SH-SY5Y (cell line): ENCODE measurements around the gene CASK.

ENCODE experiments used
- GATA2 ChIP-seq: IDR thresholded peaks from 2 replicates; pipeline ENCODE4 v1.6.1; 2011; ENCODE audit warnings: mild to moderate bottlenecking, low read depth, low read length
- GATA3 ChIP-seq: IDR thresholded peaks from 2 replicates; pipeline ENCODE4 v1.6.1; 2011; ENCODE audit warnings: low read depth, mild to moderate bottlenecking, low read length, moderate library complexity

DNA sequence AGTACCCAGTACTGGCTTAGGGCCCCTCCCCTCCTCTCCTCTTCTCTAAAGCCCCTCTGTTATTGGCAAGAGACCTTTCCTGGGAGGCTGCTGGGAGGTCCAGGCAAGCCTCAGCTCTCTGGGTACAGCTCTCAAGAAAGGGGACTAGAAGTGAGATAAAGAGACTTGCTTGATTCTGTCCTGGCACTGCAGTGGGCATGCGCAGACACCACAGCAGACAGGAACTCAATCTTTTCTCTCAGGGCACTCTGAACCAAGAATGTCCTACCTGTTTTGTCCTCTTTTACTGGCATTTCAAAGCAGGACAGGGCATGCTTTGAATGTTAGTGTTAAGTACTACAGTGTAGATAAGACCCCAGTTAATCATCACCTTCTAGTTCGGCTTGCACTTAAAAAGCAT lies 401.3 kb downstream of the CASK start:
- TF ChIP-seq GATA2 (no peak), GATA3 (no peak)
